Kidney (tissue), 14 donors: ENCODE data around the gene HSPA1A. TPM values are rescaled to one million over a fixed set of nuclear protein-coding genes. Genes with fewer than 3 reads are reported as not detected.

Experiments
- DNase-seq, 5 donors: peaks; one replicate each; pipeline ENCODE4 v3.0.0-alpha.2; 2013 to 2020
- FAIRE-seq: peaks from 2 replicates; lab custom pipeline; 2012; peaks lifted over from hg19 to GRCh38; lab: Jason Lieb, UNC
- H3K27ac ChIP-seq, 2 donors: one replicate each; pipeline ENCODE4 v1.7.0; 2013; ENCODE audit warnings: low read depth in 2 of 2, low read length in 2 of 2, inconsistent platforms in 1 of 2
- H3K27me3 ChIP-seq: one replicate; pipeline ENCODE4 v1.7.1; 2013; ENCODE audit warnings: low read length, inconsistent platforms; ENCODE audit not compliant: control insufficient read depth, insufficient read depth
- H3K36me3 ChIP-seq, 3 donors: one replicate each; pipeline versions ENCODE4 v1.7.0 to v1.7.1; 2013; ENCODE audit warnings: low read length in 3 of 3, control low read depth in 1 of 3, inconsistent platforms in 1 of 3; ENCODE audit not compliant: insufficient read depth in 3 of 3, control insufficient read depth in 2 of 3
- H3K4me1 ChIP-seq, 3 donors: one replicate each; pipeline versions ENCODE4 v1.7.0 to v1.7.1; 2013; ENCODE audit warnings: low read length in 3 of 3, inconsistent platforms in 1 of 3, low read depth in 1 of 3; ENCODE audit not compliant: control insufficient read depth in 2 of 3, insufficient read depth in 2 of 3
- H3K4me3 ChIP-seq, 3 donors: one replicate each; pipeline versions ENCODE4 v1.7.0 to v1.8.1; 2013; ENCODE audit warnings: low read length in 3 of 3, control low read depth in 1 of 3, inconsistent platforms in 1 of 3
- H3K9ac ChIP-seq, 3 donors: one replicate each; pipeline versions ENCODE4 v1.7.0 to v1.7.1; 2013; ENCODE audit warnings: low read length in 3 of 3, control low read depth in 1 of 3, inconsistent platforms in 1 of 3
- H3K9me3 ChIP-seq, 3 donors: one replicate each; pipeline versions ENCODE4 v1.7.0 to v1.7.1; 2013; ENCODE audit warnings: low read length in 3 of 3, control low read depth in 1 of 3, inconsistent platforms in 1 of 3; ENCODE audit not compliant: control insufficient read depth in 2 of 3, insufficient read depth in 1 of 3
- intact Hi-C: fragments of 100-400 bp; cut with DNase I; formaldehyde crosslinking; loops from one replicate; pipeline ENCODE4 v1.11.1; 2022
- polyA plus RNA-seq: library from polyadenylated mRNA; stranded (reverse); fragments of 350-450 nt; fragmentation: Illumina TruSeq; extraction: RNeasy Lipid Tissue Mini Kit (QIAGEN cat#74804); gene quantifications from one replicate; pipeline ENCODE4 v1.2.3, GENCODE V29; 2014; ENCODE audit warnings: low read depth, low replicate concordance; ENCODE audit not compliant: insufficient read depth
- total RNA-seq: library from RNA; stranded (reverse); fragmentation: NEBNext Ultra II Directional; extraction: Animal tissue kit (Norgen Biotek cat#: 25700); gene quantifications from one replicate; pipeline ENCODE4 v1.2.1, GENCODE V29; 2021
- TF ChIP-seq, protein P1 (sequence below): IDR thresholded peaks from 3 replicates; pipeline ENCODE4 v1.5.1; 2012; ENCODE audit warnings: mild to moderate bottlenecking, moderate library complexity, borderline replicate concordance; ENCODE audit not compliant: insufficient read depth; ENCODE audit errors: extremely low read depth
- donor health status: control.
- donor health status: control.
- donor health status: control.
- donor health status: control.
- donor health status: control.
- donor health status: DM: yes; HTN: yes; CAD: no.
- donor health status: Normal renal cell carcinoma (clear cell type).

HSPA1A gene
- total and polyA plus RNA-seq, 2 donors from 2014 or later: 133 to 209 TPM

DNA sequence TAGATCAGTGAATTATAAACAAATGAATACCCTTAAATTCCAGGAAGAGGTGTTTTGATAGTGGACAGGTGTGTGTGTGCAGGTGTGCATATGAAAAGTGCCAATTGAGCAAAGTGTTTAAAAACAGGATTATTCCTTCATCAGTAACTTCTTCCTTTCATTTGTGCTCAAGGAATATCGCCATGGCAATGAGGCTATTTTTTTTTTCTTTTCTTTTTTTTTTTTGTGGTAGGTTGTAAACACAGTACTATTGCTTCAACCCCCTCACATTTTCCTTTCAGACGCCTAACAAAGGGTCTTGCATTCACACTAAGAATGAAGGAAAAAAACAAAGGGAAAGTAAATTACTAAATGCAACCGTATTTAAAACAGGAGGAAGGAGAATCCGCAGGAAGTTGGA, 10.2 kb downstream of the HSPA1A start:
- H3K36me3 ChIP-seq: no peaks in the 10 kb centered on the region
- intact Hi-C loops: no loop called here
- H3K9me3 ChIP-seq: no peaks in the 10 kb centered on the region
- FAIRE-seq (no peak), DNase-seq (no peak)
- H3K9ac ChIP-seq: peak overlapping the region in 1 of 3 donors; percentile 61
- TF ChIP-seq, protein P1, sequence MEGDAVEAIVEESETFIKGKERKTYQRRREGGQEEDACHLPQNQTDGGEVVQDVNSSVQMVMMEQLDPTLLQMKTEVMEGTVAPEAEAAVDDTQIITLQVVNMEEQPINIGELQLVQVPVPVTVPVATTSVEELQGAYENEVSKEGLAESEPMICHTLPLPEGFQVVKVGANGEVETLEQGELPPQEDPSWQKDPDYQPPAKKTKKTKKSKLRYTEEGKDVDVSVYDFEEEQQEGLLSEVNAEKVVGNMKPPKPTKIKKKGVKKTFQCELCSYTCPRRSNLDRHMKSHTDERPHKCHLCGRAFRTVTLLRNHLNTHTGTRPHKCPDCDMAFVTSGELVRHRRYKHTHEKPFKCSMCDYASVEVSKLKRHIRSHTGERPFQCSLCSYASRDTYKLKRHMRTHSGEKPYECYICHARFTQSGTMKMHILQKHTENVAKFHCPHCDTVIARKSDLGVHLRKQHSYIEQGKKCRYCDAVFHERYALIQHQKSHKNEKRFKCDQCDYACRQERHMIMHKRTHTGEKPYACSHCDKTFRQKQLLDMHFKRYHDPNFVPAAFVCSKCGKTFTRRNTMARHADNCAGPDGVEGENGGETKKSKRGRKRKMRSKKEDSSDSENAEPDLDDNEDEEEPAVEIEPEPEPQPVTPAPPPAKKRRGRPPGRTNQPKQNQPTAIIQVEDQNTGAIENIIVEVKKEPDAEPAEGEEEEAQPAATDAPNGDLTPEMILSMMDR: no peak
- H3K27me3 ChIP-seq: no peaks in the 10 kb centered on the region
- H3K4me3 ChIP-seq: no peak overlapping the region
- H3K4me1 ChIP-seq: peaks cover 5 to 17% (median 11%) of the 10 kb centered on the region in 3 donors
- peak overlapping the region; percentile 99 to 100 for H3K27ac ChIP-seq

DNA sequence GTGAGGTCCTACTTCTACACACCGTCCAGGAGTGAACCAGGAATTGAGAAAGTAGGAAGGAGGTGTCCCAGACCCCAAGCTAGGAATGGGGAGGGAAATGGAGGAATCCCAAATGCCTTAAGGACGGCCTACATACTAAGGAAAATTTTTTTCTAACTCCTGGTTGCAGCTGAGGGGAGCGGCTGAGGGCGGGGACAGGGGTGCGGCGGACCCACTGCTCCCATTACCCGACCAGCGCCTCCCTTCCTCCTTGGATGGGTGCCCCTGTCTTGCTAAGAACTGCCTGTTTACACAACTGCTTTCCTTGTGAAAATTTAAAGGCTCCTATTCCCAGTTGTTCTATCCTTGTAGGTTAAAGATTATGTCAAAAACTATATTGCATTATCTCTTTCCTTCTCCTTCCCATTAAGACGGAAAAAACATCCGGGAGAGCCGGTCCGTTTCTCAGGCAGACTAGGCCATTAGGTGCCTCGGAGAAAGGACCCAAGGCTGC, 11.5 kb downstream of the HSPA1A start:
- FAIRE-seq (no peak), DNase-seq (peak in 4 of 5 donors; percentile 81 to 97 (median 90))
- Histone ChIP-seq H3K4me1 (peaks cover 5 to 17% (median 7%) of the 10 kb centered on the region in 3 donors), H3K9ac (peak overlapping the region; percentile 74 to 100 (median 100)), H3K27ac (peak overlapping the region; percentile 99 to 100), H3K27me3 (no peaks in the 10 kb centered on the region), H3K9me3 (no peaks in the 10 kb centered on the region), H3K36me3 (no peaks in the 10 kb centered on the region), H3K4me3 (peak overlapping the region; percentile 69 to 76 (median 76))
- TF ChIP-seq, protein P1: no peak
- intact Hi-C loops: no loop called here

DNA sequence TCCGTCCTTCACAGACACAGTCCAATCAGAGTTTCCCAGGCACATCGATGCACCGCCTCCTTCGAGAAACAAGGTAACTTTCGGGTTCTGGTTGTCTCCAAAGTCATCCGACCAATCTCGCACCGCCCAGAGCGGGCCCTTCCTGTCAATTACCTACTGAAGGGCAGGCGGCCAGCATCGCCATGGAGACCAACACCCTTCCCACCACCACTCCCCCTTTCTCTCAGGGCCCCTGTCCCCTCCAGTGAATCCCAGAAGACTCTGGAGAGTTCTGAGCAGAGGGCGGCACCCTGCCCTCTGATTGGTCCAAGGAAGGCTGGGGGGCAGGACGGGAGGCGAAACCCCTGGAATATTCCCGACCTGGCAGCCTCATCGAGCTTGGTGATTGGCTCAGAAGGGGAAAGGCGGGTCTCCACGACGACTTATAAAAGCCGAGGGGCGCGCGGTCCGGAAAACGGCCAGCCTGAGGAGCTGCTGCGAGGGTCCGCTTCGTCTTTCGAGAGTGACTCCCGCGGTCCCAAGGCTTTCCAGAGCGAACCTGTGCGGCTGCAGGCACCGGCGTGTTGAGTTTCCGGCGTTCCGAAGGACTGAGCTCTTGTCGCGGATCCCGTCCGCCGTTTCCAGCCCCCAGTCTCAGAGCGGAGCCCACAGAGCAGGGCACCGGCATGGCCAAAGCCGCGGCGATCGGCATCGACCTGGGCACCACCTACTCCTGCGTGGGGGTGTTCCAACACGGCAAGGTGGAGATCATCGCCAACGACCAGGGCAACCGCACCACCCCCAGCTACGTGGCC, 12.1 kb downstream of the HSPA1A start, which contains the start of gene HSPA1B:
Gene HSPA1B, plus strand, starts transcription at position 453 of the 794 bp plus-strand sequence. Its CDS starts 213 bp downstream, at position 666.
- FAIRE-seq (peak; percentile 96), DNase-seq (peak; percentile 100)
- no peaks in the 10 kb centered on the region for H3K36me3 ChIP-seq
- no peaks in the 10 kb centered on the region for H3K9me3 ChIP-seq
- H3K27me3 ChIP-seq: no peaks in the 10 kb centered on the region
- TF ChIP-seq, protein P1: no peak
- intact Hi-C loops: no loop called here
- peak within 1 kb of the TSS; percentile 99 to 100 for H3K27ac ChIP-seq
- H3K9ac ChIP-seq: peak within 1 kb of the TSS; percentile 74 to 100 (median 100)
- H3K4me3 ChIP-seq: peak within 1 kb of the TSS; percentile 76 to 79 (median 78)
- peaks cover 5 to 17% (median 7%) of the 10 kb centered on the region in 3 donors for H3K4me1 ChIP-seq
